ENCODE data around the gene STAP2. TPM values are rescaled to one million over a fixed set of nuclear protein-coding genes. Genes with fewer than 3 reads are reported as not detected.
"Not testable (repeated sequence)": the region's sequence is repeated elsewhere in the genome, so short reads cannot be mapped to it uniquely, and the experiment has no call there.

STAP2 gene
- total RNA-seq, 4 donors from 2014 or later = 67.0 to 93.1 (median 87.2) TPM

GRCh38 chr19:4354282-4354681 is 15.7 kb upstream of the STAP2 start:
- no peak for DNase-seq (ENCODE audit: low spot score in 2 of 2)
- Histone ChIP-seq H3K36me3 (peaks cover 39% of the 10 kb centered on the region), H3K4me1 (peaks cover 6% of the 10 kb centered on the region), H3K4me3 (no peak overlapping the region), H3K27ac (no peak overlapping the region), H3K9me3 (no peaks in the 10 kb centered on the region), H3K27me3 (no peaks in the 10 kb centered on the region)
- TF ChIP-seq POLR2A (IDR thresholded peaks at IDR 0.05) (no peak), EP300 (IDR thresholded peaks at IDR 0.05) (no peak), CTCF (IDR thresholded peaks at IDR 0.05) (no peak), POLR2AphosphoS5 (IDR thresholded peaks at IDR 0.05) (no peak)
- WGBS = 85% methylated on average over 11 of the region's 12 CpGs

GRCh38 chr19:4352701-4353121 is 14.1 kb upstream of the STAP2 start:
- TF ChIP-seq CTCF (IDR thresholded peaks at IDR 0.05) = peak; percentile 25 to 91
- TF ChIP-seq POLR2AphosphoS5 (IDR thresholded peaks at IDR 0.05) = no peak
- peaks cover 30% of the 10 kb centered on the region for H3K36me3 ChIP-seq
- no peak overlapping the region for H3K4me3 ChIP-seq
- no peaks in the 10 kb centered on the region for H3K9me3 ChIP-seq
- peak in 1 of 2 donors; percentile 70 for DNase-seq (ENCODE audit: low spot score in 2 of 2)
- H3K27me3 ChIP-seq = no peaks in the 10 kb centered on the region
- no peak overlapping the region for H3K27ac ChIP-seq
- peaks cover 6% of the 10 kb centered on the region for H3K4me1 ChIP-seq
- 65% methylated on average over 8 of the region's 9 CpGs for WGBS

- Histone ChIP-seq H3K9me3 (no peaks in the 10 kb centered on the region), H3K4me1 (peaks cover 6% of the 10 kb centered on the region), H3K27me3 (no peaks in the 10 kb centered on the region), H3K4me3 (no peak overlapping the region), H3K36me3 (peaks cover 30% of the 10 kb centered on the region), H3K27ac (no peak overlapping the region)
- no peak for DNase-seq (ENCODE audit: low spot score in 2 of 2)
- TF ChIP-seq POLR2AphosphoS5 (IDR thresholded peaks at IDR 0.05) = no peak
- TF ChIP-seq POLR2A (IDR thresholded peaks at IDR 0.05) = no peak
- TF ChIP-seq EP300 (IDR thresholded peaks at IDR 0.05) = no peak
- TF ChIP-seq CTCF (IDR thresholded peaks at IDR 0.05) = no peak
- WGBS = 93% methylated on average over 9 of the region's 9 CpGs
Measured at GRCh38 chr19:4350726-4351125, 12.1 kb upstream of the STAP2 start.

GRCh38 chr19:4350111-4350510 is 11.5 kb upstream of the STAP2 start:
- 95% methylated on average over 8 of the region's 8 CpGs for whole genome bisulfite sequencing
- DNase-seq (ENCODE audit: low spot score in 2 of 2) = no peak
- peaks cover 30% of the 10 kb centered on the region for H3K36me3 ChIP-seq

GRCh38 chr19:4349225-4349624 is 10.6 kb upstream of the STAP2 start:
- not testable (repeated sequence) for DNase-seq (ENCODE audit: low spot score in 2 of 2); H3K27me3 ChIP-seq; H3K9me3 ChIP-seq; H3K4me3 ChIP-seq; H3K27ac ChIP-seq
- Histone ChIP-seq H3K4me1 (peaks cover 16% of the 10 kb centered on the region), H3K36me3 (peaks cover 23% of the 10 kb centered on the region)
- 96% methylated on average over 16 of the region's 16 CpGs for WGBS

More at GRCh38 chr19:4350111-4350510, 11.5 kb upstream of the STAP2 start:
- no peaks in the 10 kb centered on the region for H3K9me3 ChIP-seq
- no peaks in the 10 kb centered on the region for H3K27me3 ChIP-seq
- no peak overlapping the region for H3K4me3 ChIP-seq
- H3K27ac ChIP-seq = no peak overlapping the region
- TF ChIP-seq POLR2A (IDR thresholded peaks at IDR 0.05) (no peak), CTCF (IDR thresholded peaks at IDR 0.05) (no peak), EP300 (IDR thresholded peaks at IDR 0.05) (no peak), POLR2AphosphoS5 (IDR thresholded peaks at IDR 0.05) (no peak)
- peaks cover 12% of the 10 kb centered on the region for H3K4me1 ChIP-seq

- WGBS = 78% methylated on average over 6 of the region's 6 CpGs
- DNase-seq (ENCODE audit: low spot score in 2 of 2) = no peak
Measured at GRCh38 chr19:4347521-4347920, 8.9 kb upstream of the STAP2 start.

More at GRCh38 chr19:4347521-4347920, 8.9 kb upstream of the STAP2 start:
- H3K4me1 ChIP-seq = peaks cover 21% of the 10 kb centered on the region
- H3K9me3 ChIP-seq = no peaks in the 10 kb centered on the region
- TF ChIP-seq POLR2A (IDR thresholded peaks at IDR 0.05) = no peak
- TF ChIP-seq POLR2AphosphoS5 (IDR thresholded peaks at IDR 0.05) = no peak
- no peak for TF ChIP-seq CTCF (IDR thresholded peaks at IDR 0.05)
- no peak for TF ChIP-seq EP300 (IDR thresholded peaks at IDR 0.05)
- no peak overlapping the region for H3K27ac ChIP-seq
- H3K4me3 ChIP-seq = no peak overlapping the region
- no peaks in the 10 kb centered on the region for H3K27me3 ChIP-seq
- peaks cover 16% of the 10 kb centered on the region for H3K36me3 ChIP-seq

All from suprapubic skin (tissue), 4 donors.